K562 (cell line): Measurements from ENCODE around the gene PODN. TPM values are rescaled to one million over a fixed set of nuclear protein-coding genes. Genes with fewer than 3 reads are reported as not detected.

Source experiments
- ATAC-seq: fragments of 200-7000 bp; cut with Tn5 transposase; 3 replicates; pipeline ENCODE4 v1.9.1; 2020; ENCODE audit warnings: moderate library complexity
- BruUV-seq: library from RNA; stranded (reverse); fragments of 400-500 nt; replicated peaks from 2 replicates; lab custom pipeline; 2021; lab: Mats Ljungman, UMichigan
- CTCF ChIA-PET: fragments of 300-600 bp; formaldehyde crosslinking; extraction: SDS; loops from one replicate; lab custom pipeline; 2021; ENCODE audit warnings: low intra/inter-chr PET ratio; lab: Yijun Ruan, JAX
- POLR2A ChIA-PET: fragments of 300-600, 350-650 bp; sonication (Branson Sonifier 250); formaldehyde crosslinking; extraction: SDS; loops from one replicate; lab custom pipeline; 2021; ENCODE audit warnings: antibody characterized with exemption, inconsistent platforms; lab: Yijun Ruan, JAX
- DNase-seq, 4 experiments: peaks; one replicate each; pipeline versions ENCODE4 v3.0.0 to v3.0.0-alpha.2; 2011 to 2018; ENCODE audit warnings: low spot score in 3 of 4, mixed read lengths in 3 of 4; ENCODE audit errors: extremely low read depth in 1 of 4
- FAIRE-seq: peaks from 2 replicates; lab custom pipeline; 2011; peaks lifted over from hg19 to GRCh38; lab: Jason Lieb, UNC
- H2AFZ ChIP-seq: 2 replicates; pipeline ENCODE4 v1.6.0; 2011; ENCODE audit warnings: low read depth, low read length, control low read depth, inconsistent platforms
- H3K27ac ChIP-seq: fragments of 200-600 bp; 3 replicates; pipeline ENCODE4 v1.8.0; 2011; ENCODE audit warnings: low read depth, mild to moderate bottlenecking, control low read depth, inconsistent platforms, low read length, moderate library complexity, mixed read lengths; ENCODE audit errors: extremely low read depth
- H3K27me3 ChIP-seq, 2 experiments: fragments of 300-600 bp in 1 of 2; 2 replicates in 1 of 2; 3 replicates in 1 of 2; pipeline versions ENCODE4 v1.6.0 to v1.8.0; 2011; ENCODE audit warnings: inconsistent platforms in 2 of 2, low read length in 2 of 2, mild to moderate bottlenecking in 1 of 2, mixed read lengths in 1 of 2, moderate library complexity in 1 of 2; ENCODE audit not compliant: control insufficient read depth in 2 of 2, insufficient read depth in 2 of 2
- H3K36me3 ChIP-seq: fragments of 300-600 bp; 3 replicates; pipeline ENCODE4 v1.8.0; 2011; ENCODE audit warnings: mild to moderate bottlenecking, low read length, inconsistent platforms; ENCODE audit not compliant: control insufficient read depth, insufficient read depth
- H3K4me1 ChIP-seq, 2 experiments: fragments of 200-600 bp in 1 of 2; replicated peaks in 1 of 2; 2 replicates in 1 of 2; 3 replicates in 1 of 2; pipeline versions ENCODE4 v1.5.1 to v1.8.0; 2011; ENCODE audit warnings: inconsistent platforms in 2 of 2, low read length in 2 of 2, mild to moderate bottlenecking in 1 of 2, mixed read lengths in 1 of 2, moderate library complexity in 1 of 2; ENCODE audit not compliant: control insufficient read depth in 2 of 2, insufficient read depth in 2 of 2
- H3K4me2 ChIP-seq: 2 replicates; pipeline ENCODE4 v1.6.1; 2011; ENCODE audit warnings: low read length, control low read depth, inconsistent platforms, mixed read lengths; ENCODE audit not compliant: insufficient read depth
- H3K4me3 ChIP-seq: fragments of 200-600 bp; sonication (generic), shearing (Covaris generic); 2 replicates; pipeline ENCODE4 v1.5.1; 2016; ENCODE audit warnings: control low read depth, inconsistent platforms
- H3K79me2 ChIP-seq: fragments of 200-600 bp; 3 replicates; pipeline ENCODE4 v1.8.0; 2011; ENCODE audit warnings: low read length, inconsistent platforms; ENCODE audit not compliant: control insufficient read depth, insufficient read depth
- H3K9ac ChIP-seq, 2 experiments: 2 replicates each; pipeline versions ENCODE4 v1.6.0 to v1.6.1; 2011; ENCODE audit warnings: low read depth in 2 of 2, low read length in 2 of 2, control low read depth in 1 of 2, inconsistent platforms in 1 of 2, mild to moderate bottlenecking in 1 of 2, mixed read lengths in 1 of 2; ENCODE audit not compliant: insufficient read depth in 1 of 2
- H3K9me1 ChIP-seq: one replicate; pipeline ENCODE4 v1.6.0; 2011; ENCODE audit warnings: inconsistent platforms, mild to moderate bottlenecking, low read length, moderate library complexity; ENCODE audit not compliant: control insufficient read depth, insufficient read depth
- H3K9me3 ChIP-seq: replicated peaks from 2 replicates; pipeline ENCODE4 v1.5.1; 2011; ENCODE audit warnings: low read depth, low read length, inconsistent platforms; ENCODE audit not compliant: control insufficient read depth, insufficient read depth
- H4K20me1 ChIP-seq: replicated peaks from 2 replicates; pipeline ENCODE4 v1.6.1; 2011; ENCODE audit warnings: low read length, inconsistent platforms, mixed read lengths; ENCODE audit not compliant: control insufficient read depth, insufficient read depth
- FOS ChIP-seq: IDR thresholded peaks from 3 replicates; pipeline ENCODE4 v1.6.1; 2011; ENCODE audit not compliant: insufficient read length; ENCODE audit errors: extremely low read depth
- MAFG ChIP-seq: fragments of 450-650 bp; conservative IDR thresholded peaks from 2 replicates; pipeline ENCODE4 v1.6.1; 2016; ENCODE audit warnings: missing genetic modification characterization, missing compliant biosample characterization
- PCBP2 ChIP-seq: fragments of 200-400 bp; formaldehyde crosslinking; IDR thresholded peaks from 2 replicates; pipeline ENCODE4 v1.6.1; 2018; ENCODE audit warnings: low read length, low read depth, mild to moderate bottlenecking, moderate library complexity; ENCODE audit not compliant: poor library complexity, severe bottlenecking
- TCFL5 ChIP-seq: fragments of 250-450 bp; sonication (Bioruptor Pico); conservative IDR thresholded peaks from 2 replicates; pipeline ENCODE4 v1.6.1; 2021; ENCODE audit warnings: mild to moderate bottlenecking, moderate library complexity, matching md5 sums
- ZFP1 ChIP-seq: fragments of 450-650 bp; formaldehyde crosslinking; IDR thresholded peaks from 2 replicates; pipeline ENCODE4 v1.4.0; 2020; ENCODE audit warnings: mild to moderate bottlenecking, mixed read lengths
- ZNF121 ChIP-seq: sonication (generic); formaldehyde crosslinking; conservative IDR thresholded peaks from 2 replicates; pipeline ENCODE4 v1.8.0; 2022; ENCODE audit warnings: missing genetic modification reagents
- WGBS: fragments of 100-300 bp; shearing (Covaris generic); methylation state at CpG from one replicate; pipeline ENCODE4 v1.1.6; 2016; ENCODE audit warnings: low coverage, mixed read lengths; ENCODE audit not compliant: insufficient coverage; ENCODE audit errors: missing lambda C conversion rate; 5-methylcytosine and 5-hydroxymethylcytosine counted together
- in situ Hi-C: fragments of 300-500 bp; cut with MboI; formaldehyde crosslinking; loops from 4 replicates; pipeline ENCODE4 v1.15.0; 2018; ENCODE audit warnings: inconsistent platforms, mixed read lengths
- intact Hi-C: fragments of 100-400 bp; cut with micrococcal nuclease; formaldehyde crosslinking; loops from 2 replicates; pipeline ENCODE4 v1.14.2; 2022
- polyA plus RNA-seq, 8 experiments: library from polyadenylated mRNA; depleted of rRNA in 4 of 8; stranded (reverse) in 5 of 8; unstranded in 3 of 8; fragments of >200 nt; fragmentation: Nextera tagmentation in 2 of 8; fragmentation: Illumina TruSeq in 1 of 8; extraction: Ambion mirVana in 2 of 8; extraction: Trizol in 1 of 8; gene quantifications; 2 replicates each; pipeline versions ENCODE4 v1.2.1 to v1.2.3, GENCODE V29; 2011 to 2014; ENCODE audit warnings: inconsistent platforms in 1 of 8, missing spikeins in 1 of 8
- total RNA-seq, 7 experiments: library from RNA; depleted of rRNA in 6 of 7; stranded (reverse); fragments of >200 nt in 6 of 7; fragmentation: Illumina TruSeq in 2 of 7; extraction: Trizol in 2 of 7; gene quantifications; 2 replicates each; pipeline versions ENCODE4 v1.2.1 to v1.2.3, GENCODE V29; 2011 to 2021; ENCODE audit warnings: low replicate concordance in 1 of 7
- TF ChIP-seq, protein P1 (sequence below), 2 experiments: IDR thresholded peaks in 1 of 2; conservative IDR thresholded peaks in 1 of 2; 2 replicates each; pipeline ENCODE4 v1.6.1; 2016; ENCODE audit warnings: low read depth in 2 of 2, mild to moderate bottlenecking in 1 of 2, missing compliant biosample characterization in 1 of 2, missing genetic modification characterization in 1 of 2, moderate library complexity in 1 of 2
- TF ChIP-seq, protein P2 (sequence below): fragments of 250-450 bp; sonication (Bioruptor Pico); IDR thresholded peaks from 2 replicates; pipeline ENCODE4 v1.8.0; 2021; ENCODE audit warnings: mild to moderate bottlenecking, moderate library complexity
- TF ChIP-seq, protein P3 (sequence below): fragments of 150-350 bp; conservative IDR thresholded peaks from 2 replicates; pipeline ENCODE4 v1.6.1; 2014; ENCODE audit warnings: low read length
- TF ChIP-seq, protein P4 (sequence below): fragments of 250-450 bp; sonication (Bioruptor Pico); IDR thresholded peaks from 2 replicates; pipeline ENCODE4 v1.5.0; 2020; ENCODE audit warnings: mild to moderate bottlenecking, borderline replicate concordance

Gene PODN
- total and polyA plus RNA-seq, 9 of the 15 experiments (the other 6 are each of a cell fraction or from before 2014, with no cell fraction given): not detected

DNA sequence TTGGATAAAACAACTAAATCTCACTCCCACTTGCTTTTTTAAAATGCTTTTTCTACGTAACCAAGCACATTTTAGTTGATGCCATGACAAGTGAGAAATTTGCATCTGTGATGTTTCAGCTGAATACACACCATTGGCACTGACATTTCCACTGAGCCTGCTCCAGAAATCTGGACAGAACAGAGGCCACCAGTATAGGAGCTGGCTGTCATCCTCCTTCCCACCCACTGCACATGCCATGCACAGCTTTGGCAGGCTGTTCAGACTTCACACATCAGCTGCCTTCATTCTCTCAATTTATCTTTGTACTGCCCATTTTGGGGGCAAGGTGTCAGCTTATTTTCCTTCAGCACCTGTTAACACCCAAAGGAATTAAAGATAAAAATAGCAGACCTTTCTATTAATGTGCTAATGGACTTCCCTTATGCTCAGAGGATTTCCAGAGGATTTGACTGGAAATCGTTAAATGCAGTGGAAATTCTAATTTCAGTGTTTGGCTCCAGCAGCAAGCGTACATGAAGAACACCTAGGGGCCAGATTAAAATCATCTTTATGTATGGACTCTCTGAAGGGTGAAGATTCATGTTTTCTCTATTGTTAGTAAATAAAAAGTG lies 12.9 kb upstream of the PODN start:
- TF ChIP-seq TCFL5 (CRISPR knock-in tag): no peak
- TF ChIP-seq, protein P1, sequence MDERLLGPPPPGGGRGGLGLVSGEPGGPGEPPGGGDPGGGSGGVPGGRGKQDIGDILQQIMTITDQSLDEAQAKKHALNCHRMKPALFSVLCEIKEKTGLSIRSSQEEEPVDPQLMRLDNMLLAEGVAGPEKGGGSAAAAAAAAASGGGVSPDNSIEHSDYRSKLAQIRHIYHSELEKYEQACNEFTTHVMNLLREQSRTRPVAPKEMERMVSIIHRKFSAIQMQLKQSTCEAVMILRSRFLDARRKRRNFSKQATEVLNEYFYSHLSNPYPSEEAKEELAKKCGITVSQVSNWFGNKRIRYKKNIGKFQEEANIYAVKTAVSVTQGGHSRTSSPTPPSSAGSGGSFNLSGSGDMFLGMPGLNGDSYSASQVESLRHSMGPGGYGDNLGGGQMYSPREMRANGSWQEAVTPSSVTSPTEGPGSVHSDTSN (CRISPR knock-in tag; IDR thresholded peaks at IDR 0.05; ENCODE audit: low read depth): no peak
- TF ChIP-seq, protein P1 (tag; conservative IDR thresholded peaks at IDR 0.05; ENCODE audit: low read depth): no peak
- TF ChIP-seq, protein P2, sequence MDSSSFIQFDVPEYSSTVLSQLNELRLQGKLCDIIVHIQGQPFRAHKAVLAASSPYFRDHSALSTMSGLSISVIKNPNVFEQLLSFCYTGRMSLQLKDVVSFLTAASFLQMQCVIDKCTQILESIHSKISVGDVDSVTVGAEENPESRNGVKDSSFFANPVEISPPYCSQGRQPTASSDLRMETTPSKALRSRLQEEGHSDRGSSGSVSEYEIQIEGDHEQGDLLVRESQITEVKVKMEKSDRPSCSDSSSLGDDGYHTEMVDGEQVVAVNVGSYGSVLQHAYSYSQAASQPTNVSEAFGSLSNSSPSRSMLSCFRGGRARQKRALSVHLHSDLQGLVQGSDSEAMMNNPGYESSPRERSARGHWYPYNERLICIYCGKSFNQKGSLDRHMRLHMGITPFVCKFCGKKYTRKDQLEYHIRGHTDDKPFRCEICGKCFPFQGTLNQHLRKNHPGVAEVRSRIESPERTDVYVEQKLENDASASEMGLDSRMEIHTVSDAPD (CRISPR knock-in tag): no peak
- TF ChIP-seq PCBP2: no peak
- TF ChIP-seq, protein P3, sequence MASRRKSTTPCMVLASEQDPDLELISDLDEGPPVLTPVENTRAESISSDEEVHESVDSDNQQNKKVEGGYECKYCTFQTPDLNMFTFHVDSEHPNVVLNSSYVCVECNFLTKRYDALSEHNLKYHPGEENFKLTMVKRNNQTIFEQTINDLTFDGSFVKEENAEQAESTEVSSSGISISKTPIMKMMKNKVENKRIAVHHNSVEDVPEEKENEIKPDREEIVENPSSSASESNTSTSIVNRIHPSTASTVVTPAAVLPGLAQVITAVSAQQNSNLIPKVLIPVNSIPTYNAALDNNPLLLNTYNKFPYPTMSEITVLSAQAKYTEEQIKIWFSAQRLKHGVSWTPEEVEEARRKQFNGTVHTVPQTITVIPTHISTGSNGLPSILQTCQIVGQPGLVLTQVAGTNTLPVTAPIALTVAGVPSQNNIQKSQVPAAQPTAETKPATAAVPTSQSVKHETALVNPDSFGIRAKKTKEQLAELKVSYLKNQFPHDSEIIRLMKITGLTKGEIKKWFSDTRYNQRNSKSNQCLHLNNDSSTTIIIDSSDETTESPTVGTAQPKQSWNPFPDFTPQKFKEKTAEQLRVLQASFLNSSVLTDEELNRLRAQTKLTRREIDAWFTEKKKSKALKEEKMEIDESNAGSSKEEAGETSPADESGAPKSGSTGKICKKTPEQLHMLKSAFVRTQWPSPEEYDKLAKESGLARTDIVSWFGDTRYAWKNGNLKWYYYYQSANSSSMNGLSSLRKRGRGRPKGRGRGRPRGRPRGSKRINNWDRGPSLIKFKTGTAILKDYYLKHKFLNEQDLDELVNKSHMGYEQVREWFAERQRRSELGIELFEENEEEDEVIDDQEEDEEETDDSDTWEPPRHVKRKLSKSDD: no peak
- TF ChIP-seq ZNF121 (CRISPR knock-in tag): no peak
- TF ChIP-seq ZFP1 (CRISPR knock-in tag): no peak
- TF ChIP-seq MAFG (tag): no peak
- no peak for TF ChIP-seq FOS
- TF ChIP-seq, protein P4, sequence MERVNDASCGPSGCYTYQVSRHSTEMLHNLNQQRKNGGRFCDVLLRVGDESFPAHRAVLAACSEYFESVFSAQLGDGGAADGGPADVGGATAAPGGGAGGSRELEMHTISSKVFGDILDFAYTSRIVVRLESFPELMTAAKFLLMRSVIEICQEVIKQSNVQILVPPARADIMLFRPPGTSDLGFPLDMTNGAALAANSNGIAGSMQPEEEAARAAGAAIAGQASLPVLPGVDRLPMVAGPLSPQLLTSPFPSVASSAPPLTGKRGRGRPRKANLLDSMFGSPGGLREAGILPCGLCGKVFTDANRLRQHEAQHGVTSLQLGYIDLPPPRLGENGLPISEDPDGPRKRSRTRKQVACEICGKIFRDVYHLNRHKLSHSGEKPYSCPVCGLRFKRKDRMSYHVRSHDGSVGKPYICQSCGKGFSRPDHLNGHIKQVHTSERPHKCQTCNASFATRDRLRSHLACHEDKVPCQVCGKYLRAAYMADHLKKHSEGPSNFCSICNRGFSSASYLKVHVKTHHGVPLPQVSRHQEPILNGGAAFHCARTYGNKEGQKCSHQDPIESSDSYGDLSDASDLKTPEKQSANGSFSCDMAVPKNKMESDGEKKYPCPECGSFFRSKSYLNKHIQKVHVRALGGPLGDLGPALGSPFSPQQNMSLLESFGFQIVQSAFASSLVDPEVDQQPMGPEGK: no peak
- TF ChIP-seq, all 486 proteins: peak for 0
- Histone ChIP-seq H3K4me1 (peaks cover 10 to 32% of the 10 kb centered on the region in 2 experiments), H3K79me2 (no peaks in the 10 kb centered on the region), H3K27me3 (no peaks in the 10 kb centered on the region), H4K20me1 (no peaks in the 10 kb centered on the region), H3K9me1 (peaks cover 3% of the 10 kb centered on the region), H3K4me3 (no peak overlapping the region), H3K27ac (no peak overlapping the region), H3K9me3 (no peaks in the 10 kb centered on the region), H3K9ac (no peak overlapping the region), H3K4me2 (no peak overlapping the region), H2AFZ (no peak overlapping the region), H3K36me3 (peaks cover 30% of the 10 kb centered on the region; the same call in 2 of the 3 replicates)
- ATAC-seq (no peak), DNase-seq (no peak), FAIRE-seq (no peak)
- CTCF ChIA-PET: no interaction called here
- POLR2A ChIA-PET: interaction anchor here (0.8 to 1.6 kb wide), 2 partner anchors 15 to 59 kb away, joined by 3 to 4 read pairs; no protein-coding TSS in a partner anchor
- in situ Hi-C loops: no loop called here
- WGBS: 85% methylated on average over 3 of the region's 3 CpGs
- BruUV-seq: no TSS peak
- intact Hi-C loops: no loop called here
